GM23338 (cell line): ENCODE results near the gene NAMPT. TPM values are rescaled to one million over a fixed set of nuclear protein-coding genes. Genes with fewer than 3 reads are reported as not detected.

ENCODE experiments used
- ATAC-seq: fragments of 200-7000 bp; cut with Tn5 transposase; 3 replicates; pipeline ENCODE4 v1.9.1; 2020
- DNase-seq: peaks from one replicate; pipeline ENCODE4 v3.0.0-alpha.2; 2015; ENCODE audit warnings: low spot score
- H2AFZ ChIP-seq: fragments of 200-600 bp; sonication (generic); 2 replicates; pipeline ENCODE4 v1.8.0; 2016; ENCODE audit warnings: antibody characterized with exemption, mild to moderate bottlenecking, moderate library complexity
- H3F3A ChIP-seq: fragments of 200-600 bp; sonication (generic); replicated peaks from 2 replicates; pipeline ENCODE4 v1.8.0; 2017; ENCODE audit warnings: antibody characterized with exemption, mixed run types, low read depth
- H3K27ac ChIP-seq: fragments of 200-600 bp; sonication (generic); 2 replicates; pipeline ENCODE4 v1.6.1; 2016; ENCODE audit warnings: low read depth
- H3K27me3 ChIP-seq: fragments of 200-600 bp; sonication (generic); 2 replicates; pipeline ENCODE4 v1.8.0; 2016; ENCODE audit warnings: mild to moderate bottlenecking, mixed run types, moderate library complexity; ENCODE audit not compliant: insufficient read depth
- H3K36me3 ChIP-seq: fragments of 200-600 bp; sonication (generic); 2 replicates; pipeline ENCODE4 v1.8.0; 2016; ENCODE audit warnings: mild to moderate bottlenecking; ENCODE audit not compliant: insufficient read depth
- H3K4me1 ChIP-seq: fragments of 200-600 bp; sonication (generic); 2 replicates; pipeline ENCODE4 v1.8.0; 2016; ENCODE audit warnings: mild to moderate bottlenecking, moderate library complexity; ENCODE audit not compliant: insufficient read depth
- H3K4me2 ChIP-seq: fragments of 200-600 bp; sonication (generic); 2 replicates; pipeline ENCODE4 v1.7.1; 2017; ENCODE audit warnings: mixed run types
- H3K4me3 ChIP-seq: fragments of 200-600 bp; sonication (generic); 2 replicates; pipeline ENCODE4 v1.6.1; 2016; ENCODE audit warnings: mixed run types
- H3K79me2 ChIP-seq: fragments of 200-600 bp; sonication (generic); replicated peaks from 2 replicates; pipeline ENCODE4 v1.8.0; 2017; ENCODE audit warnings: mild to moderate bottlenecking; ENCODE audit not compliant: insufficient read depth
- H3K9me2 ChIP-seq: fragments of 200-600 bp; sonication (generic); 2 replicates; pipeline ENCODE4 v1.8.0; 2017; ENCODE audit not compliant: insufficient read depth
- H4K20me1 ChIP-seq: fragments of 200-600 bp; sonication (generic); replicated peaks from 2 replicates; pipeline ENCODE4 v1.8.0; 2017; ENCODE audit warnings: mild to moderate bottlenecking; ENCODE audit not compliant: insufficient read depth
- H3K27ac Mint-ChIP-seq: 2 replicates; pipeline ENCODE4 v1.8.0; 2020; ENCODE audit warnings: inconsistent platforms, mild to moderate bottlenecking, moderate library complexity, mixed read lengths
- H3K27me3 Mint-ChIP-seq: 3 replicates; pipeline ENCODE4 v1.8.0; 2022; ENCODE audit warnings: low read depth, mild to moderate bottlenecking, moderate library complexity, mixed read lengths, inconsistent platforms; ENCODE audit not compliant: insufficient read depth, poor library complexity
- H3K36me3 Mint-ChIP-seq: 3 replicates; pipeline ENCODE4 v1.8.0; 2021; ENCODE audit warnings: low read depth, mild to moderate bottlenecking, inconsistent platforms, moderate library complexity, mixed read lengths
- H3K4me1 Mint-ChIP-seq: 3 replicates; pipeline ENCODE4 v1.8.0; 2020; ENCODE audit warnings: mild to moderate bottlenecking, inconsistent platforms, mixed read lengths
- H3K4me3 Mint-ChIP-seq: 3 replicates; pipeline ENCODE4 v1.8.0; 2021; ENCODE audit warnings: moderate library complexity, mild to moderate bottlenecking, inconsistent platforms, mixed read lengths
- H3K9me3 Mint-ChIP-seq: 3 replicates; pipeline ENCODE4 v1.8.0; 2020; ENCODE audit warnings: moderate library complexity, mild to moderate bottlenecking, inconsistent platforms, mixed read lengths
- CREB1 ChIP-seq: fragments of 250-450 bp; sonication (Bioruptor Pico); IDR thresholded peaks from 2 replicates; pipeline ENCODE4 v1.5.0; 2020; ENCODE audit warnings: low read depth, mild to moderate bottlenecking, moderate library complexity
- CTCF ChIP-seq, 2 experiments: fragments of 200-600 bp in 1 of 2; sonication (generic) in 1 of 2; conservative IDR thresholded peaks; 2 replicates each; pipeline versions ENCODE4 v1.5.1 to v1.6.1; 2016 to 2017; ENCODE audit warnings: antibody characterized with exemption in 2 of 2, low read depth in 2 of 2, mild to moderate bottlenecking in 2 of 2, moderate library complexity in 1 of 2
- ETS1 ChIP-seq: IDR thresholded peaks from 2 replicates; pipeline ENCODE4 v1.6.1; 2016; ENCODE audit warnings: antibody characterized with exemption
- EZH2 ChIP-seq: fragments of 200-600 bp; sonication (generic); IDR thresholded peaks from one replicate; pipeline ENCODE4 v1.8.0; 2017; ENCODE audit warnings: antibody characterized with exemption, mild to moderate bottlenecking, low read depth; ENCODE audit not compliant: unreplicated experiment
- EZH2phosphoT487 ChIP-seq: fragments of 200-600 bp; sonication (generic); IDR thresholded peaks from one replicate; pipeline ENCODE4 v1.8.1; 2018; ENCODE audit warnings: antibody characterized with exemption; ENCODE audit not compliant: unreplicated experiment
- JUNB ChIP-seq: IDR thresholded peaks from one replicate; pipeline ENCODE4 v1.6.1; 2016; ENCODE audit warnings: antibody characterized with exemption; ENCODE audit not compliant: unreplicated experiment
- NANOG ChIP-seq: IDR thresholded peaks from 2 replicates; pipeline ENCODE4 v1.6.1; 2016; ENCODE audit warnings: antibody characterized with exemption, borderline replicate concordance
- POLR2AphosphoS5 ChIP-seq: IDR thresholded peaks from 2 replicates; pipeline ENCODE4 v1.6.1; 2016; ENCODE audit warnings: antibody characterized with exemption, low read depth
- REST ChIP-seq: IDR thresholded peaks from one replicate; pipeline ENCODE4 v1.6.1; 2018; ENCODE audit warnings: antibody characterized with exemption; ENCODE audit not compliant: unreplicated experiment
- STAT1 ChIP-seq: IDR thresholded peaks from one replicate; pipeline ENCODE4 v1.6.1; 2016; ENCODE audit warnings: antibody characterized with exemption; ENCODE audit not compliant: unreplicated experiment
- ZNF331 ChIP-seq: fragments of 250-450 bp; sonication (Bioruptor Pico); IDR thresholded peaks from 2 replicates; pipeline ENCODE4 v1.5.0; 2020; ENCODE audit warnings: low read depth, mild to moderate bottlenecking, moderate library complexity
- polyA plus RNA-seq: library from polyadenylated mRNA; unstranded; fragments of >200 nt; fragmentation: Nextera tagmentation; extraction: Ambion mirVana; gene quantifications from 2 replicates; pipeline ENCODE4 v1.2.1, GENCODE V29; 2016
- total RNA-seq: library from RNA; depleted of rRNA; stranded (reverse); fragments of >200 nt; shearing (Covaris generic); gene quantifications from 2 replicates; pipeline ENCODE4 v1.2.3, GENCODE V29; 2014

Gene NAMPT
- total and polyA plus RNA-seq, 2 experiments from 2014 or later = 37.9 to 73.9 TPM

DNA sequence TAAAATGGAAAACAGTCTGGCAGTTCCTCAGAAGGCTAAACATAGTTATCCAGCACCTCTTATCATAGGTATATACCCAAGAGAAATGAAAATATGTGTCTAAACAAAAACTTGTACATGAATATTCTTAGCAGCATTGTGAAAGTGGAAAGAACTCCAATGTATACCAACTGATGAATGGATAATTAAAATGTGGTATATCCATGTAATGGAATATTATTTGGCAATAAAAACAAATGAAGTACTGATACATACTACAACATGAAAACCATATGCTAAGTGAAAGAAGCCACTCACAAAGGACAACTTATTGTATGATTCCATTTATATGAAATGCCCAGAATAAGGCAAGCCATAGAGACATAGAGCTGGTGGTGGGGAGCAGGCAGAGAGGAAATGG lies 32.2 kb upstream of the NAMPT start (continued):
- no peak for TF ChIP-seq CTCF (conservative IDR thresholded peaks at IDR 0.05; ENCODE audit: low read depth in 2 of 2)
- no peak for TF ChIP-seq POLR2AphosphoS5
- no peak for TF ChIP-seq CREB1 (CRISPR knock-in tag)

DNA sequence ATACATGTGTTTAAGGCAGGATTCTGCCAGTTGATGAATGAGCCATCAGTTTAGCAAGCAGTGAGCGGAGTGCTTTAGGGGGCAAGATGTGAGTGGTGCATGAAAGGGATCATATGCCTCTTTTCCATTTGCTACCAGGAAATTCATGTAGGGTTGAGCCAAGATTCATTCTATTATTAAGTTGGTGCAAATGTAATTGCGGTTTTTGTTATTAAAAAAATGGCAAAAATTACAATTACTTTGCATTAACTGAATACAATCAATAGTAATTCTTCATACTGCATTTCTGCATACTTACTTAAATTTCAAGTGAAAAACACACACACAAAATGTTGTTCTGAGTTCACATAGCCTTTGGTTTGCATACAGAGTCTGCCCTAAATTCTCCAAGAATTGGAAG lies 30.1 kb upstream of the NAMPT start:
- no peak overlapping the region for H3K4me2 ChIP-seq
- Mint-ChIP-seq H3K9me3 (peaks cover 23% of the 10 kb centered on the region), H3K27ac (no peak overlapping the region), H3K36me3 (peaks cover under 1% of the 10 kb centered on the region; the same call in 2 of the 3 replicates), H3K27me3 (peaks cover 2% of the 10 kb centered on the region), H3K4me3 (no peak overlapping the region), H3K4me1 (no peaks in the 10 kb centered on the region)
- H3F3A ChIP-seq = no peaks in the 10 kb centered on the region
- peaks cover 3% of the 10 kb centered on the region; the same call in 1 of the 2 replicates for H3K9me2 ChIP-seq
- ATAC-seq (no peak), DNase-seq (no peak)
- H3K4me3 ChIP-seq = no peak overlapping the region
- no peaks in the 10 kb centered on the region for H4K20me1 ChIP-seq
- no peak overlapping the region for H2AFZ ChIP-seq
- no peaks in the 10 kb centered on the region for H3K79me2 ChIP-seq
- no peak overlapping the region for H3K27ac ChIP-seq
- no peaks in the 10 kb centered on the region for H3K27me3 ChIP-seq
- H3K4me1 ChIP-seq = no peaks in the 10 kb centered on the region
- no peaks in the 10 kb centered on the region for H3K36me3 ChIP-seq
- TF ChIP-seq CREB1 (CRISPR knock-in tag) (no peak), STAT1 (no peak), CTCF (conservative IDR thresholded peaks at IDR 0.05; ENCODE audit: low read depth in 2 of 2) (no peak), POLR2AphosphoS5 (no peak), ZNF331 (CRISPR knock-in tag) (no peak), JUNB (no peak), EZH2phosphoT487 (no peak), NANOG (no peak), ETS1 (no peak), EZH2 (no peak), REST (no peak)
